T-helper 1 cell treated with Interleukin-12 subunit alpha and Interleukin-12 subunit beta and Interleukin-4 antibody, amounts not matched to agents 30 μg/mL and 1 μg/mL, for 36 hours (primary cell): ENCODE measurements around the gene RAPGEF1.

ENCODE experiments used
- H3K27ac Mint-ChIP-seq: one replicate; pipeline ENCODE4 v1.8.0; 2021; ENCODE audit warnings: mild to moderate bottlenecking, mixed read lengths
- H3K27me3 Mint-ChIP-seq: one replicate; pipeline ENCODE4 v1.8.0; 2021; ENCODE audit warnings: low read depth, mixed read lengths
- H3K36me3 Mint-ChIP-seq: one replicate; pipeline ENCODE4 v1.8.0; 2021; ENCODE audit warnings: low read depth, mixed read lengths
- H3K4me1 Mint-ChIP-seq: one replicate; pipeline ENCODE4 v1.8.0; 2021; ENCODE audit warnings: low read depth, mixed read lengths
- H3K4me3 Mint-ChIP-seq: one replicate; pipeline ENCODE4 v1.8.0; 2021; ENCODE audit warnings: mild to moderate bottlenecking, moderate library complexity, mixed read lengths
- H3K9me3 Mint-ChIP-seq: one replicate; pipeline ENCODE4 v1.8.0; 2021; ENCODE audit warnings: mixed read lengths

The RAPGEF1 gene

DNA sequence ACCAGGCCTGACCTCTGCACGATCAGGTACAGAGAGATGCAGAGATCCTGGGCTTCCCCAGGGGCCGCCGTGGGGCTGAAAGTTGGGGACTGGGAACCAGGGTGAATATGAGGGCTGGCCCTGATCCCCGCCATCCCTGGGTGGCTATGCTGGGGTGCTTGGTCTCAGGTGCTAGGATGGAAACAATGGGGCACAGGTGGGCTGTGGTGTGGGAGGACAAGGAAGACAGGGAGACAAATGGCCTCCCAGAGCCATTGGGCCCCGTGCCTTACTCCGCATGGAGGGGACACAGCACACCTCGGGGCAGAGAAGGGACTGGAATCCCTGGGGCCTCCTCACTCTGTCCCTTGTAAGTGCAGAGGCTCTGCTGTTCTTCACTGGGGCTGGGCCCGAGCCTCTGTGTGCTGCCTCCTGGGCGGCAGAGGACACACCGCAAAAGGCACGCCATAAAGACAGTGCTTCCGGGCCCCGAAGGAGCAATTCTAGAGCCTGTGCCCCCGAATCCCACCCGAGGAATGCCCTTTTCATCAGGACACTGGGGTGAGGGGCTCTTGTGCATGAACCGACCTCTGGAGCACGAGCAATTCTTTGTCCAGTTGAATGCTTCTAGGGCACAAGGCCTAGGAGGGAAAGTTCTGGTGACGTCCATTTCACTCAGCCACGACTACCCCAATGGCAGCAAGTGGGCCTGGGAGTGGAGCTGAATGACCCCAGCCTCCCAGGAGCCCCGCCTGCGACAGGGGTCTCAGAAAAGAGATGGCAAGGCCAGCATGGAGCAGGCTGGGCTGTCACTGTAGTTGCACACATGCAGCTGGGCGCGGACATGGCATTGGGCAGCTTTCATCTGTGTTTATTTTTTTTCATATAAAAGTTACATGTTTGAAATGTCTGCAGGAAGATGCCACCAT, 163.7 kb downstream of the RAPGEF1 start:
- Mint-ChIP-seq H3K9me3 (no peaks in the 10 kb centered on the region), H3K27ac (no peak overlapping the region), H3K4me1 (peaks cover 14% of the 10 kb centered on the region), H3K4me3 (no peak overlapping the region), H3K36me3 (peaks cover 33% of the 10 kb centered on the region), H3K27me3 (no peaks in the 10 kb centered on the region)

DNA sequence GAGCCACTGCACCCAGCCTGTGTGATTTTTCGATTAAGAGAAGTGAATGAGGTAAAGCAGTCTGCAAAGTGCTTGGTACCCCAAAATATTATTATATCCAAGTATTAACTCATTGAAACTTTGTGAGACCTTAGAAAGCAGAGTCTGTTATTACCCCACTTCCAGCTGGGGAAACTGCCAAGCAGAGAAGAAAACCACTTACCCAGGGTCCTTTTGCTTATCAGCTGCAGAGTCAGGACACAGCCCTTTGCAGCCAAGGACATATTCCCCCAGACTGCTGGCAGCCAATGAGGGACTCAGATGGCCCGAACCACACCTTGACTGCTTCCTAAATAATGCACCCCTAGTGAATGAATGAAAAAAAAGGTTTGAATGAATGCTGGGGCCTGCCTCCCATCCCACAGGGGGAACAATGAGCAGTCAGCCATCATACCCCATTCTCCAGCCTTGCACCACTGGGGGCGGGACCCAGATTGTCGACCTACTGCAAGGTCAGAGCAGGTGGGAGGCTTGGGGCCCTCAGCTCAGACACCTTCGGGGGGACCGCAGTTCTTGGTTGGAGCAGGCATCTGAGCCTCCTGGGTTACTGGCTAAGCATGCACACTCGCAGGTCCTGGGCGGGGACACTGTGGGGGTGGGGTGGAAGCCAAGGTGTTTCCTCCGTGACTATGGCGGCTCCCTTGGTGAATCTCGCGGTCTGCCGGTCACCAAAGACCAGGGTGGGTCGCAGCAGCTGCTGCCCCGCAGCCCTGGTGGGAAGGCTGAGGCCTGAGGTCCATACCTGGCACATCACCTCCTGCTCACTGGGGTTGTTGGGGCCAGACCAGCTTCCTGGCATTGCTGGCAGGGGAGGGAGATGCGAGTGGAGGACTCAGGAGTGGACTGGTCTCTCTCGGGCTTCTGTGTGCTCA, 164.9 kb downstream of the RAPGEF1 start:
- H3K27me3 Mint-ChIP-seq = no peaks in the 10 kb centered on the region
- H3K4me1 Mint-ChIP-seq = peaks cover 14% of the 10 kb centered on the region
- H3K27ac Mint-ChIP-seq = no peak overlapping the region
- H3K36me3 Mint-ChIP-seq = peaks cover 31% of the 10 kb centered on the region
- H3K9me3 Mint-ChIP-seq = no peaks in the 10 kb centered on the region
- H3K4me3 Mint-ChIP-seq = no peak overlapping the region

DNA sequence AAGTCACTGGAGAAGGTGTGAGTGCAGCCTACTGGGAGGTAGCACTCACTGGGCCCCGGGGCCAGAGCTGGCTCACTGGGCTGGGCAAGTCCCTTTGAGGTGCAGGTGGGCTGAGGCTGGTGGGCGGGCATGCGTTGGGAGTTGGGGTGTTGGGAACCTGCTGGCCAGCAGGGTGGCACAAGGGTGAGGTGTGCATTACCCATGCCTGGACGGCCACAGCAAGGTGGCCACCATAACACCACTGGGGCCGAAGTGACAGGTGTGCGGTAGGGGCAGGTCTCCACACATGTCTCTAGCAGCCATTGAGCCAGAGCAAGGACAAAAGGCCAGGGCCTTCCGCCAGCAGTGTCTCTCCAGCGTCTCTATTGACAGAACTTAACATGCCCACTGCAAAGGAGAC, 172.0 kb downstream of the RAPGEF1 start:
- Mint-ChIP-seq H3K27me3 (no peaks in the 10 kb centered on the region), H3K36me3 (peaks cover 29% of the 10 kb centered on the region), H3K4me1 (no peaks in the 10 kb centered on the region), H3K27ac (no peak overlapping the region), H3K4me3 (no peak overlapping the region), H3K9me3 (no peaks in the 10 kb centered on the region)

DNA sequence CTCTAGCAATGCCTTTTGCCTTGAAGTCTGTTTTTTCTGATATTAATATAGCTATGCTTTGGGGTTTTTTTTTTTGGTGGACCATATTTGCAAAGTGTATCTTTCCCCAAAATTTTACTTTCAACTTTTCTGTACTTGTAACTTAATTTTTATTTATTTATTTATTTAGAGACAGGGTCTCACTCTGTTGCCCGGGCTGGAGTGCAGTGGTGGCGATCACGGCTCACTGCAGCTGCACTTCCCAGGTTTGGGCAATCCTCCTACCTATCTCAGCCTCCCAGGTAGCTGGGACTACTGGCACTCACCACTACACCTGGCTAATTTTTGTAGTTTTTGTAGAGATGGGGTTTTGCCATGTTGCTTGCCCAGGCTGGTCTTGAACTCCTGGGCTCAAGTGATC, 173.7 kb downstream of the RAPGEF1 start:
- Mint-ChIP-seq H3K27ac (no peak overlapping the region), H3K36me3 (peaks cover 23% of the 10 kb centered on the region), H3K4me3 (no peak overlapping the region)

DNA sequence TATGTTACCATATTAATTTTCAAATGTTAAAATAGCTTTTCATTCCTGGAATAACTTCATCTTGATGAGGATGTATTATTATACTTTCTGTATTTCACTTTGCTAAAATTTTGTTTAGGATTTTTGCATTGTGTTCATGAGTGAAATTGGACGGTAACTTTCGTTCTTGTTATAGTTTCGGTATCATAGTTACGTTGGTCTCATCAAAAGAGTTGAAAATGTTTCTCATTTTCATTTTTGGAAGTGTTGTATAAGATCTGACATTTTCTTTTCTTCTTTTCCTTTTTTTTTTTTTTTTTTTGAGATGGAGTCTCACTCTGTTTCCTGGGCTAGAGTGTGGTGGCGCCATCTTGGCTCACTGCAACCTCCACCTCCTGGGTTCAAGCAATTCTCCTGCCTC, 174.5 kb downstream of the RAPGEF1 start:
- Mint-ChIP-seq H3K36me3 (peaks cover 21% of the 10 kb centered on the region), H3K4me1 (no peaks in the 10 kb centered on the region), H3K27me3 (no peaks in the 10 kb centered on the region), H3K9me3 (peaks cover 3% of the 10 kb centered on the region), H3K27ac (no peak overlapping the region), H3K4me3 (no peak overlapping the region)

More for the DNA sequence above, 173.7 kb downstream of the RAPGEF1 start:
- Mint-ChIP-seq H3K9me3 (peaks cover 3% of the 10 kb centered on the region), H3K27me3 (no peaks in the 10 kb centered on the region), H3K4me1 (no peaks in the 10 kb centered on the region)

DNA sequence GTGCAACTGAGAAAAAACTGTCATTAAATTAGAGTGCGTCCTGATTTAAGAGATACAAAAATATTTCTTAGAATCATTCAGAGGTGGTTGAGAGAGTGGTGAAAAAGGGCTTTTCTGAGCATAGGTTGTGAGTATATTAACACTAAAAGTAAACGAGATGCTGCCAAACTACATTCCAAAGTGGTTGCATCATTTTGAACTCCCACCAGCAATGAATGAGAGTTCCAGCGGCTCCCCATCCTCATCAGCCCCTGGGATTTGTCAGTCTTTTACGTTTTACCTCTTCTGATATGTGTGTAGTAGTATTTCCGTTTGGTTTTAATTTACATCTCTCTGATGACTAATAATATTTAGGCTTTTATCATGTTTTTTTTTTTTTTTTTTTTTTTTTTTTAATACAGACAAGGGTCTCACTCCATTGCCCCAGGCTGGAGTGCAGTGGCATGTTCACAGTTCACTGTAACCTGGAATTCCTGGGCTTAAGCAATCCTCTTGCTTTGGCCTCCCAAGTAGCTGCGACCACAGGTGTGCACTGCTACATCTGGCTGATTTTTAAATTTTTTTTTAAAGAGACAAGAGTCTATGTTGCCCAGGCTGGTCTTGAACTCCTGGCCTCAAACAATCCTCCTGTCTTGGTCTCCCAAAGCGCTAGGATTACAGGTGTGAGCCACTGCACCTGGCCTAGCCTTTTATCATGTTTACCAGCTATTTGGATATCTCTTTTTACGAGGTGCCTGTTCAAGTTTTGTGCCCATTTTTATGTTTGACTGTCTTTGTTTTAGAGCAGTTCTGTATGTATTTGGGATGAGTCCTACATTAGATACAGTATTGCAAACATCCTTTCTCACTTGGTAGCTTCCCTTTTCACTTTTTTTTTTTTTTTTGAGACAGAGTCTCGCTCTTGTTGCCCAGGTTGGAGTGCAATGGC, 177.6 kb downstream of the RAPGEF1 start:
- H3K4me3 Mint-ChIP-seq = no peak overlapping the region
- H3K9me3 Mint-ChIP-seq = peaks cover 3% of the 10 kb centered on the region
- no peaks in the 10 kb centered on the region for H3K4me1 Mint-ChIP-seq
- H3K36me3 Mint-ChIP-seq = peaks cover 3% of the 10 kb centered on the region
- H3K27ac Mint-ChIP-seq = no peak overlapping the region
- no peaks in the 10 kb centered on the region for H3K27me3 Mint-ChIP-seq

DNA sequence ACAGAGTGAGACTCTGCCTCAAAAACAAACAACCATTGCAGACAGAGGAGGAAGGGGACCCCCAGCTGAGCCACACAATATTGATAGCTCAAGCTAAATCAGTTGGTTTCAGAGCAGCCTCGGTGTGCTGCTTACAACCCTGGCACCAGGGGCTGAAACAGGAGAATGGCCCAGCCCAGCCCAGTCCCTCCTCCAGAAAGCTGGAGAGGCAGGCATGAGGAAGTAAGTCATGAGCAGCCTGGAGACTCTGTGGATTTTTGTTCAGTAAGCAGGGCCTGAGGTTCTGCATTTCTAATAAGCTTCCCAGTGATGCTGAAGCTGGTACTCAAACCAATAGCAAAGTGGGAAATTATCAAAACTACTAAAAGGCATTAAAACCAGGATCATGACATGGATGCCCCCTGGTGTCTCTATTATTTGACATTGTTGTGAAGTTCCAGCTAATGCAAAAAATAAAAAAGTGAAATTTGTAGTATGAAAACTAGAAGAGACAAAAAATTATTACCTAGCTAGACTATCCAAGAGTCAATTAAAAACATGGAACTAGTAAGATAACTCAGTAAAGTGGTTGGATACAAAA, 180.4 kb downstream of the RAPGEF1 start:
- no peaks in the 10 kb centered on the region for H3K36me3 Mint-ChIP-seq
- H3K9me3 Mint-ChIP-seq = peaks cover 3% of the 10 kb centered on the region
- no peak overlapping the region for H3K4me3 Mint-ChIP-seq
- H3K27ac Mint-ChIP-seq = no peak overlapping the region
- peaks cover 24% of the 10 kb centered on the region for H3K27me3 Mint-ChIP-seq
- H3K4me1 Mint-ChIP-seq = no peaks in the 10 kb centered on the region

DNA sequence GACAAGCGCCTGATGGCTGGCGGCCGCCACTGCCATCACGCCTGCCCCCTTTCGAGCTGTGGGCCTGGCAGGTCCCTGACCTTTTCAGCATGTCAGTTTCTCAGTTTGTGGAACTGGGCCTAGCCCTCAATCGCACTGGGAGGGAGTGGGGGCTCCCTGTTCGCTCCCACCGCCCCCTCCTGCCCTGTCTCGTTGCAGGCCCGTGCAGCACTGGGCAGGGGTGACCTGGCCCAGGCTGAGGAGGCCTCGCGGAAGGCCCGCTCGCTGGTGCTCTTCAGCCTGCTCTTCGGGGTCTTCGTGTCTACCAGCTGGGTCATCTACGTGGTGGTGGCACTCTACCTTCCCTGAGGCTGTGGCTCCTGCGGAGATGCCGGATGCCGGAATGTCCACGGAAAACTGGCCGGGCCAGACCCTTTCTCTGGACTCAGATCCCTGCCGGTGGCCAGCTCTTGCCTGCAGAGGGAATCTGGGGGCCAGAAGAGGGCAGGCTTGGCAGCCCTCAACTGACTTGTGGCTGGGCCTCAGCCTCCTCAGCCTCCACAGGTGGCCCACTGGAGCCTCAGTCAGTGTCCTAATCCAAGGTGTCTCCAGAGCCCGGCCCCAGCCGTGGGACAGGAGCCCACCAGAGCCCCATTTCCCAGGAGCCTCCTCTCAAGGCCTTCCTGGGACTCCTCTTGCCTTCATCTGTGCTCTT, 181.9 kb downstream of the RAPGEF1 start:
- Mint-ChIP-seq H3K27ac (no peak overlapping the region), H3K27me3 (peaks cover 35% of the 10 kb centered on the region), H3K9me3 (peaks cover 3% of the 10 kb centered on the region), H3K36me3 (no peaks in the 10 kb centered on the region), H3K4me1 (no peaks in the 10 kb centered on the region), H3K4me3 (no peak overlapping the region)

DNA sequence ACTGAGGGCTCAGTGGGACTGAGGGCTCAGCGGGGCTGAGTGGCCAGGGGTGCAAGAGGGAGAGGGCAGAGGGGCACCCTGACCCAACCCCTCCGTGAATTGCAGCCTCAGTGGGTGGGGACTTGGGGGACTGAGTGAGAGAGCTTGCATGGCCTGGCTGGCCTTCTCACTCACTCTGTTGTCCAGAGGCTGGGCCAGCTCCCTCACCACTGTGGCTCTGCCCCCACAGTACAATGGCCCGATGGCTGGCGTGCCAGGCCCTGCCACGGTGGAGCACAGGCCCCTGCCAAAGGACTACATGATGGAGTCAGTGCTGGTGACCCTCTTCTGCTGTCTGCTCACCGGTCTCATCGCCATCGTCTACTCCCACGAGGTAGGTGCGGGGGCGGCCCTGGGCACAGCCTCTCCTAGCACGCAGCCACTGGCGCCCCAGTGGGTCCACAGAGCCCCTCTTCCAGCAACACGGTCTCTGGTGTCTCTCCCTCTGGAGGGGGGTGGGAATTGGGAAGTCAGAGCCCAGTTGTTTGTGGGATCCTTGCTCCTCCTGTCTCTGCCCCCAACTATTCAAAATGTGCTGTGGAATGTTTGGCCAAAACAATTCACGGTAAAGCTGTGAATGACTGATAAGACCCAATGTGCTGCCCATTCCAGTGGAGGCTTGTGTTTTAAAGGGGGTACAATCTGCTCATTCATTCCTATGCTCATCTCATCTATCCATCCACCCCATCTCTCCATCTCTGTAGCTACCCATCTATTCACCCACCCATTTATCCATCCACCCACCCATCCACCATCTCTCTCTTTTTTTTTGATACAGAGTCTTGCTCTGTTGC, 183.8 kb downstream of the RAPGEF1 start:
- Mint-ChIP-seq H3K36me3 (no peaks in the 10 kb centered on the region), H3K9me3 (no peaks in the 10 kb centered on the region), H3K4me3 (no peak overlapping the region), H3K27me3 (peaks cover 50% of the 10 kb centered on the region), H3K27ac (no peak overlapping the region), H3K4me1 (no peaks in the 10 kb centered on the region)

DNA sequence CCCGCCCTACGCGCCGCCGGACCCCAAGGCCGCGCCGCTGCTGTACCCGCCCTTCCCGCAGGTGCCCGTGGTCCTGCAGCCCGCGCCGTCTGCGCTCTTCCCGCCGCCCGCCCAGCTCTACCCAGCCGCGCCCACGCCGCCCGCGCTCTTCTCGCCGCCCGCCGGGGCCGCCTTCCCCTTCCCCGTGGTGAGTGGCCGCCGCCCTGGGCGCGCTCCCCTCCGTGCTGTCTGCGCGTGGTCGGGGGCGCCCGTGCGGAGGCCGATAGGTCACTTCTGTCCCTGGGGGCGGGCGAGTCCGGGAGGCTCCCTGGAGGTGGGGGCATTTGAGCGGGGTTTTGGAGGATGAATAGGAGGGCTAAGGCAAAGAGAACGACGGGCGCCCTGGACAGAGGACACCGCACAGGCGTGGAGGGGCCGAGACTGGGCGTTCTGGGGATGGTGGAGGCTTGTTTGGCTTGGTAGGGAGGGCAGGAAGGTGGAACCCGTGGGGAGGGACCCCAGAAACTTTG, 185.0 kb downstream of the RAPGEF1 start:
- Mint-ChIP-seq H3K4me3 (no peak overlapping the region), H3K9me3 (no peaks in the 10 kb centered on the region), H3K27me3 (peaks cover 59% of the 10 kb centered on the region), H3K27ac (no peak overlapping the region), H3K4me1 (no peaks in the 10 kb centered on the region), H3K36me3 (no peaks in the 10 kb centered on the region)

DNA sequence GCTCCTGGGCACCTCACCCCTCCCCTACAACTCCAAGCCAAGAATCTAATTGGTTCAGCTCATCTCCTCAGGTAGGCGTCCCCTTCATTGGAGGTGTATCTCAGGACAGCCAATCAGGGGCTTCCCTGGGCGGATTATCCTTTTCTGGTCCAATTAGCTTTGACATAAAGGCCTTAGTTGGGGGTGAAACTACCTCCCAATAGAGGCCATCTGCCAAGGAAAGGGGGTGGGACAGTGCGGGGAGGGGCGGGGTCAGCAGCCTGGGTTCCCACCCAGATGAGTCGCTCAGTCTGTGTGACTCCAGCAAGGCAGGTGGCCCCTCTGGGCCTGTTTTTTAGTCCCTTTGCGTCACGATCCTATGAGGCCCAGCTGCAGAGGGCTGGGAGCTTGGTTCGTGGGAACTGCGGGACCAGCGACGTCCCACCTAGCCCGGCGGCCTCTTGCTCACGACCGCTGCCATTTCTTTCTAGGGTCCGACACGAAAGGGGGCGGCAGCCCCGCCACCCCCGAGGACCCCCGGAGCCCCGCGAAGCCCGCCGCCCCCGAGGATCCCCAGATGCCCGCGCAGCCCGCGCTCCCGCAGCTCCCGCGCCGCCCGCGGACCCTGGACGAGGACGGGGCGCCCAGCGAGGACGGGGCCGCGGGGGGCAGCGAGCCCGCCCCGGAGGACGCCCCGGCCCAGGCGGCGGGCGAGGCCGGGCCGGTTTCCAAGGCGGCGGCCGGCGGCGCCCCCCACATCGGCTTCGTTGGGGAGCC, 185.6 kb downstream of the RAPGEF1 start:
- Mint-ChIP-seq H3K4me3 (no peak overlapping the region), H3K27me3 (peaks cover 65% of the 10 kb centered on the region), H3K9me3 (no peaks in the 10 kb centered on the region), H3K4me1 (no peaks in the 10 kb centered on the region), H3K36me3 (no peaks in the 10 kb centered on the region), H3K27ac (no peak overlapping the region)

DNA sequence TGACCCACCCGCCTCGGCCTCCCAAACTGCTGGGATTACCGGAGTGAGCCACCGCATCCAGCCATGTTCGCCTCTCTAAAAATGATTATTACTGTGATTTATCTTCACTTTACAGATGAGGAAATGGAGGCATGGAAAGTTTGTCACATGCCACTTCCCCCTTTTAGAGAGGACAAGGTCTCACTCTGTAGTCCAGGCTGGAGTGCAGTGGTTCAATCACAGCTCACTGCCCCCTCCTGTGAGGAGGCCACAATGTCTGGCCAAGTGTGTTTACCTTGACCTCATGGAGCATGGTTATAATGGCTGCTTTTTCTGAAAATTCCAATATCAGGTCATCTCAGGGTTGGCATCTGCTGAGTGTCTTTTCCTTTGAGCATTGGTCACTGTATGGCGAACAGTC, 187.8 kb downstream of the RAPGEF1 start:
- H3K27me3 Mint-ChIP-seq = peaks cover 86% of the 10 kb centered on the region
- no peak overlapping the region for H3K27ac Mint-ChIP-seq
- peaks cover 1% of the 10 kb centered on the region for H3K36me3 Mint-ChIP-seq
- no peak overlapping the region for H3K4me3 Mint-ChIP-seq
- peaks cover 2% of the 10 kb centered on the region for H3K4me1 Mint-ChIP-seq
- no peaks in the 10 kb centered on the region for H3K9me3 Mint-ChIP-seq
